Esophagus muscularis mucosa (tissue), 4 donors: ENCODE results near the gene PITPNB. TPM values are rescaled to one million over a fixed set of nuclear protein-coding genes. Genes with fewer than 3 reads are reported as not detected.

ENCODE experiments used
- DNase-seq: peaks from one replicate; pipeline ENCODE4 v3.0.0-alpha.2; 2017; ENCODE audit errors: extremely low spot score
- H3K27ac ChIP-seq, 4 donors: fragments of 200-600 bp; sonication (generic); replicated peaks in 1 of 4; 1 replicate in 3 of 4; 2 replicates in 1 of 4; pipeline ENCODE4 v1.5.1; 2016 to 2019; ENCODE audit warnings: mild to moderate bottlenecking in 1 of 4
- H3K27me3 ChIP-seq, 4 donors: fragments of 200-600 bp; sonication (generic); one replicate each; pipeline versions ENCODE4 v1.5.1 to v1.6.0; 2016 to 2019
- H3K36me3 ChIP-seq, 4 donors: fragments of 200-600 bp; sonication (generic); one replicate each; pipeline ENCODE4 v1.5.1; 2016 to 2019
- H3K4me1 ChIP-seq, 4 donors: fragments of 200-600 bp; sonication (generic); one replicate each; pipeline ENCODE4 v1.5.1; 2016 to 2019
- H3K4me3 ChIP-seq, 4 donors: fragments of 200-600 bp; sonication (generic); 1 replicate in 2 of 4; 2 replicates in 2 of 4; pipeline ENCODE4 v1.5.1; 2016 to 2019; ENCODE audit warnings: mild to moderate bottlenecking in 4 of 4, moderate library complexity in 1 of 4
- H3K9me3 ChIP-seq, 4 donors: fragments of 200-600 bp; sonication (generic); 1 replicate in 3 of 4; 2 replicates in 1 of 4; pipeline ENCODE4 v1.5.1; 2016 to 2019
- EP300 ChIP-seq: sonication (generic); formaldehyde crosslinking; IDR thresholded peaks from one replicate; pipeline ENCODE4 v1.6.1; 2017; ENCODE audit warnings: antibody characterized with exemption
- POLR2A ChIP-seq: fragments of 450-650 bp; IDR thresholded peaks from one replicate; pipeline ENCODE4 v1.6.1; 2017; ENCODE audit warnings: antibody characterized with exemption, moderate library complexity, mild to moderate bottlenecking, low read depth
- POLR2AphosphoS5 ChIP-seq, 2 donors: sonication (generic); formaldehyde crosslinking; IDR thresholded peaks; one replicate each; pipeline ENCODE4 v1.6.1; 2017; ENCODE audit warnings: antibody characterized with exemption in 2 of 2
- WGBS: methylation state at CpG from one replicate; pipeline ENCODE4 v1.1.5; 2018; 5-methylcytosine and 5-hydroxymethylcytosine counted together
- intact Hi-C: fragments of 100-400 bp; cut with DNase I; formaldehyde crosslinking; loops from one replicate; pipeline ENCODE4 v1.15.1; 2023
- total RNA-seq, 4 donors: library from RNA; depleted of rRNA; stranded (reverse); fragments of >200 nt; gene quantifications; one replicate each; pipeline versions ENCODE4 v1.1.0 to v1.2.1, GENCODE V29; 2016
- TF ChIP-seq, protein P1 (sequence below), 3 experiments: fragments of 200-600 bp in 2 of 3; fragments of 450-650 bp in 1 of 3; sonication (generic) in 2 of 3; IDR thresholded peaks; one replicate each; pipeline ENCODE4 v1.5.1; 2017 to 2019; ENCODE audit warnings: antibody characterized with exemption in 3 of 3, mild to moderate bottlenecking in 2 of 3, moderate library complexity in 1 of 3

PITPNB gene
- total RNA-seq, 4 donors from 2014 or later: 70.3 to 99.7 (median 89.3) TPM

DNA sequence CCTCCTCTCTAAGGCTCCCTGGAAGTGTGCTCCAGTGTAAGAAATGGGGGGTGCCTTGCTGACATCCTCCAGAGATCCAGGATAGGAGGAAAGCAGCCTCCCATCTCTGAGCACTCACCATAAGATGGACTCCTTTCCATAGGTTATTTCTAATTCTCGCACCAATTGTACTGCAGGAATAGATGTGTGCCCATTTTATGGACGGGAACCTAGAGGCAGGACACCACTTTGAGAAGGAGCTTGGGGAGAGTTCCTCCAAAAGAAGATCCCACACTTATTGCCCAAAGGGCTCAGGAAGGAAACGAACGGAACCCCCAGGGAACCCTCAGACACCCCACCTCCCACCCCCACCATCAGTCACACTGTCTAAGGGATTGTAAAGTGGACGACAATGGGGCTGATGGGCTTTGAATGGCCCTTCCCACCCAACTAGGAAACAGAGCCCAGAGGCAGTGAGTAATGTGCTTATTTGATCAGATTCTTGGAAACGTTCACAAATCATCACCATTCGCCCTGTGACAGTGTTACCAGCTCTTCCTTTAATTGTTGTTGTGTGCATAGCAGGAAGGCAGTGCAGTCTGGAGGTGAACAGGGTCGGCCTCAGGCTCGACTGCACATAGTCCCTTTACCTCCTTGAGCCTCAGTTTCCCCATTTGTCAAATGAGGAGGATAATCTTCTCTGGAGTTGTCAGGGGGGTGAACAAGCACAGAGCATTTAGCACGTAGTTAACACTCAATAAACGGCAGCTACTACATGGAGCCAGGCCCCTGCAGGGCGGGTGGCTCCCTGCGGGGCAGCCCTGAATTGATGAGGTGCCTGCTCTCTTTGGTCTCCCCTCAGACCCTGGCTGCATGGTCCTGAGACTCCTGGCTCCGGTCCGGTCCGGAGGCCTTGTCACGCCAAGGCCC lies 109.1 kb downstream of the PITPNB start:
- DNase-seq: no peak
- 61% methylated on average over 14 of the region's 17 CpGs for WGBS
- intact Hi-C loops: loop anchor here (10.0 kb wide), 1 partner anchor 615 kb away; no protein-coding TSS in a partner anchor
- Histone ChIP-seq H3K4me3 (peak overlapping the region; percentile 22 to 33 (median 32)), H3K9me3 (no peaks in the 10 kb centered on the region), H3K27ac (peak overlapping the region; percentile 78 to 88 (median 86)), H3K4me1 (peaks cover 10 to 35% (median 30%) of the 10 kb centered on the region in 4 donors), H3K27me3 (no peaks in the 10 kb centered on the region), H3K36me3 (no peaks in the 10 kb centered on the region)
- TF ChIP-seq, protein P1, sequence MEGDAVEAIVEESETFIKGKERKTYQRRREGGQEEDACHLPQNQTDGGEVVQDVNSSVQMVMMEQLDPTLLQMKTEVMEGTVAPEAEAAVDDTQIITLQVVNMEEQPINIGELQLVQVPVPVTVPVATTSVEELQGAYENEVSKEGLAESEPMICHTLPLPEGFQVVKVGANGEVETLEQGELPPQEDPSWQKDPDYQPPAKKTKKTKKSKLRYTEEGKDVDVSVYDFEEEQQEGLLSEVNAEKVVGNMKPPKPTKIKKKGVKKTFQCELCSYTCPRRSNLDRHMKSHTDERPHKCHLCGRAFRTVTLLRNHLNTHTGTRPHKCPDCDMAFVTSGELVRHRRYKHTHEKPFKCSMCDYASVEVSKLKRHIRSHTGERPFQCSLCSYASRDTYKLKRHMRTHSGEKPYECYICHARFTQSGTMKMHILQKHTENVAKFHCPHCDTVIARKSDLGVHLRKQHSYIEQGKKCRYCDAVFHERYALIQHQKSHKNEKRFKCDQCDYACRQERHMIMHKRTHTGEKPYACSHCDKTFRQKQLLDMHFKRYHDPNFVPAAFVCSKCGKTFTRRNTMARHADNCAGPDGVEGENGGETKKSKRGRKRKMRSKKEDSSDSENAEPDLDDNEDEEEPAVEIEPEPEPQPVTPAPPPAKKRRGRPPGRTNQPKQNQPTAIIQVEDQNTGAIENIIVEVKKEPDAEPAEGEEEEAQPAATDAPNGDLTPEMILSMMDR (IDR thresholded peaks at IDR 0.05): no peak
- TF ChIP-seq POLR2A (no peak), EP300 (no peak), POLR2AphosphoS5 (IDR thresholded peaks at IDR 0.05) (no peak)

DNA sequence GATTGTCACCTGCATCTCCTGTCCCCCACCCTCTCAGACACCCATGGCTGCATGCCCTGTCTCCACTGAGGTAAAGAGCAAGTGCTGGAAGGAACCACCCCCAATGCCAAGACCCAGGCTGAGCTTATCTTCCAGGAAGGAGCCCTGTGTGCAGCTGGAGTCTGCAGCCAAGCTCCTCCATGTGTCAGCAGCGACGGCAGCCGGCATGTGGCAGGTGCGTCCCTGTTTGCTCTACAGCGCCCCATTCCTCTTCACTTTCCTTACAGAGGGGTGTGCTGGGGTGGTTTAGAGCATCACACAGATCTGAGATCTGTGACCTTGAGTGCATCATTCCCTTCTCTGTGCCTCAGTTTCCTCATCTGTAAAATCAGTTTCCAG lies 109.8 kb downstream of the PITPNB start:
- TF ChIP-seq, protein P1 (IDR thresholded peaks at IDR 0.05): no peak
- no peak for TF ChIP-seq POLR2AphosphoS5 (IDR thresholded peaks at IDR 0.05)
- no peak for TF ChIP-seq EP300
- no peak for TF ChIP-seq POLR2A
- H3K4me3 ChIP-seq: no peak overlapping the region
- 74% methylated on average over 5 of the region's 5 CpGs for WGBS
- intact Hi-C loops: loop anchor here (10.0 kb wide), 1 partner anchor 614 kb away; no protein-coding TSS in a partner anchor
- H3K9me3 ChIP-seq: no peaks in the 10 kb centered on the region
- peak overlapping the region in 3 of 4 donors; percentile 83 to 88 (median 88) for H3K27ac ChIP-seq
- H3K4me1 ChIP-seq: peaks cover 14 to 42% (median 38%) of the 10 kb centered on the region in 4 donors
- H3K27me3 ChIP-seq: no peaks in the 10 kb centered on the region
- DNase-seq: no peak
- H3K36me3 ChIP-seq: no peaks in the 10 kb centered on the region

DNA sequence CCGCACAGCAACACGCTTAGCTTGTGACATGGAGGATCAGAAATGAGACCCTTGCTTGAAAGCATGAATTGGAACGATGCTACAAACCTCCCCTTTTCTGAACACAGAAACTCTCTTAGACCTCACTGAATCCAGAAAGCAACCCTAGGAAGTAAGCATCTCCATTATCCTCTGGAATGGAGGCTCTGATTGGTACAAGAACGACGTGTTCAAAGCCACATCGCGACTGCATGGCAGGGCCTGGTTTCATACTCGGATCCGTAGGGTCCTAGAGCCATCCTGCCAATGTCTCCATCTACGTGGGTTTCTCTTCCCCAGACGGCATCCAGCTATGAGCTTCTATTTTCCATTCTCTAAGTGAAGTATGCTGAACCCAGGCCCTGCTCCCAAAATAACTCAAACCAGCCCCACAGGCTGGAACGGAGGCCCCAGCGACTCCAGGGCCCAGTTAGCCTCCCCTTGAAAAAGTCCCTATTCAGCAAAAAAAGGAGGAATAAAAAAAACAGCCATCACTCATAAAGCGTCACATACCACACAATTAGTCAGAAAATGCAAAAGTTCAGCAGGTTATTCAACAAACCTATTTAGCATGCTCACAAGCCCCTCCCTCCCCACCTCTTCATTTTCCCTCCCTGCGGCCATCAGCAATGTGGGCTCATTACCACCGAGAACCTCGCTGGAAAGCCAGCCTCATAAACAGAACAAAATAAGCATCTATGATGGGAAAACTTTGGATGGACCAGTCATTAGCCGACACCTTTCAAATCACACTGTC lies 110.4 kb downstream of the PITPNB start:
- no peaks in the 10 kb centered on the region for H3K36me3 ChIP-seq
- WGBS: 78% methylated on average over 18 of the region's 18 CpGs
- H3K27ac ChIP-seq: peak overlapping the region in 3 of 4 donors; percentile 83 to 88 (median 88)
- TF ChIP-seq, protein P1 (IDR thresholded peaks at IDR 0.05): no peak
- TF ChIP-seq POLR2A (no peak), EP300 (no peak), POLR2AphosphoS5 (IDR thresholded peaks at IDR 0.05) (no peak)
- intact Hi-C loops: loop anchor here (10.0 kb wide), 1 partner anchor 614 kb away; no protein-coding TSS in a partner anchor
- no peak overlapping the region for H3K4me3 ChIP-seq
- no peaks in the 10 kb centered on the region for H3K9me3 ChIP-seq
- no peak for DNase-seq
- H3K27me3 ChIP-seq: no peaks in the 10 kb centered on the region
- H3K4me1 ChIP-seq: peaks cover 15 to 48% (median 44%) of the 10 kb centered on the region in 4 donors

DNA sequence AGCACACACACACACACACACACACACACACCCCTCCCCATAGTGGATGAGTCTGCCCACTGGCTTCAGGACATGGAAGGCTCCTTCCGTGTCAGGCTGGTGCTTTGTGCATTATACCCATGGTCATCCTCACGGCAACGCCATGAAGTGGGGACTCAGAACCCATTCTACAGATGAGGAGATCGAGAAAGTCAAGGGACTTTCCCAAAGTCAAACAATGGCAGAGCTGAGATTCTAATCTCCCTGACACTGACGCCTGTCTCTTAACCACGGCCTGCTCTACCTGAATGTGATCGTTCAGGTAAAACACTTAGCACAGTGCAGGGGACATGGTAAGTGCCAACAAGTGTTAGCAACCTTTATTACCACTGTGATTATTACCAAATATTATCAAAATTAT lies 113.2 kb downstream of the PITPNB start:
- 95% methylated on average over 7 of the region's 7 CpGs for WGBS
- intact Hi-C loops: loop anchor here (2.0 to 10.0 kb wide), 2 partner anchors 399 to 611 kb away; no protein-coding TSS in a partner anchor
- no peak for DNase-seq

More for the DNA sequence above, 113.2 kb downstream of the PITPNB start:
- TF ChIP-seq, protein P1 (IDR thresholded peaks at IDR 0.05): no peak
- no peak for TF ChIP-seq POLR2A
- no peak for TF ChIP-seq EP300
- no peak for TF ChIP-seq POLR2AphosphoS5 (IDR thresholded peaks at IDR 0.05)
- H3K27ac ChIP-seq: no peak overlapping the region
- no peaks in the 10 kb centered on the region for H3K36me3 ChIP-seq
- peaks cover 0 to 3% (median 0%) of the 10 kb centered on the region in 4 donors for H3K27me3 ChIP-seq
- no peaks in the 10 kb centered on the region for H3K9me3 ChIP-seq
- peaks cover 21 to 56% (median 48%) of the 10 kb centered on the region in 4 donors for H3K4me1 ChIP-seq
- no peak overlapping the region for H3K4me3 ChIP-seq
